NOMO-1 treated with DMSO at 0.1 percent for 48 hours (cell line): ENCODE results near the gene SARNP.
"Not testable (repeated sequence)": the region's sequence is repeated elsewhere in the genome, so short reads cannot be mapped to it uniquely, and the experiment has no call there.

Experiments used
- DNase-seq: peaks from one replicate; lab custom pipeline; 2025; ENCODE audit not compliant: unreplicated experiment; lab: John Stamatoyannopoulos, UW

Gene SARNP

GRCh38 chr12:55817345-55818139 is at the start of gene SARNP, which contains the start of gene ORMDL2:
Gene SARNP (minus strand): TSS chr12:55817724. CDS start chr12:55817701, 23 bp downstream.
Gene ORMDL2 (plus strand): TSS chr12:55818041. CDS start chr12:55819000, 959 bp downstream.
- peak; percentile 100 for DNase-seq

GRCh38 chr12:55866454-55867004 is 49.0 kb upstream of the SARNP start:
- DNase-seq, result not testable (repeated sequence)

- DNase-seq, result no peak
Observed at GRCh38 chr12:55865327-55865726, 47.8 kb upstream of the SARNP start.

- not testable (repeated sequence) for DNase-seq
Observed at GRCh38 chr12:55862931-55863330, 45.4 kb upstream of the SARNP start.

- DNase-seq, result no peak
Observed at GRCh38 chr12:55862286-55862685, 44.8 kb upstream of the SARNP start.

GRCh38 chr12:55861871-55862270 is 44.3 kb upstream of the SARNP start:
- DNase-seq, result no peak

GRCh38 chr12:55861396-55861795 is 43.9 kb upstream of the SARNP start:
- DNase-seq, result no peak

- no peak for DNase-seq
Observed at GRCh38 chr12:55852740-55853139, 35.2 kb upstream of the SARNP start.

GRCh38 chr12:55850893-55851292 is 33.4 kb upstream of the SARNP start:
- DNase-seq, result no peak

GRCh38 chr12:55850401-55850800 is 32.9 kb upstream of the SARNP start:
- no peak for DNase-seq

GRCh38 chr12:55849616-55850343 is 32.3 kb upstream of the SARNP start:
- DNase-seq, result no peak

- peak; percentile 10 for DNase-seq
Observed at GRCh38 chr12:55847603-55848291, 30.2 kb upstream of the SARNP start.

- DNase-seq, result peak; percentile 18
Observed at GRCh38 chr12:55847033-55847432, 29.5 kb upstream of the SARNP start.

- no peak for DNase-seq
Observed at GRCh38 chr12:55845785-55846496, 28.4 kb upstream of the SARNP start.

GRCh38 chr12:55845361-55845760 is 27.8 kb upstream of the SARNP start:
- DNase-seq, result no peak

- no peak for DNase-seq
Observed at GRCh38 chr12:55844961-55845360, 27.4 kb upstream of the SARNP start.

GRCh38 chr12:55843431-55843830 is 25.9 kb upstream of the SARNP start:
- DNase-seq, result no peak

GRCh38 chr12:55842681-55843429 is 25.3 kb upstream of the SARNP start, which contains the start of gene MMP19:
Gene MMP19 (minus strand): TSS chr12:55842936. CDS start chr12:55842830, 106 bp downstream.
- peak; percentile 53 for DNase-seq

- no peak for DNase-seq
Observed at GRCh38 chr12:55840581-55841351, 23.2 kb upstream of the SARNP start.
